Stimulated activated CD8-positive, alpha-beta memory T cell treated with anti-CD3 and anti-CD28 coated beads, Interleukin-12 subunit alpha, Interleukin-12 subunit beta, amount 100 ng/mL, for 4 hours (primary cell): Measurements from ENCODE around the gene GP9.
"Not testable (repeated sequence)": the region's sequence is repeated elsewhere in the genome, so short reads cannot be mapped to it uniquely, and the experiment has no call there.

ENCODE experiments used
- DNase-seq: peaks from one replicate; pipeline ENCODE4 v3.0.0-alpha.2; 2020; ENCODE audit warnings: low read depth

Gene GP9

GRCh38 chr3:129050556-129051295 is 9.9 kb upstream of the GP9 start:
- no peak for DNase-seq

DNA sequence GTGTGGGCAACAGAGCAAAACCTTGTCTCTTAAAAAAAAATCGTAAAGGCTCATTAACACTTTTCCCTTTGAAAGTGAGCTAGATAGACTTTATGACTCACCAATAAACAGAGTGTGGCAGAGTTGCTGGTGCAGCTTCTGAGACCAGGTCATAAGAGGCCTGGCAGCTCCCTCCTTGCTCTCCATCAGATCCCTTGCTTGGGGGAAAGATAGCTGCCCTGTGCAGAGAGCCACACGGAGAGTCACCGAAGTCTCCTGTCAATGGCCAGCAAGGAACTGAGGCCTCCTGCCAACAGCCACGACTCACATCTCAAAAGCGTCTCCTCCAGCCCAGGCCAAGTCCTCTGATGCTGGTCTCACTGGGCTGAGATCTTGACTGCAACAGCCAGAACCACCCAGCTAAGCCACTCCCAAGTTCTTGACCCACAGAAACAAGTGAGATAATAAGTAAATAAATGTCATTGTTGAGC is 8.7 kb upstream of the GP9 start:
- DNase-seq = no peak

- no peak for DNase-seq
Measured at GRCh38 chr3:129052675-129053074, 7.9 kb upstream of the GP9 start.

DNA sequence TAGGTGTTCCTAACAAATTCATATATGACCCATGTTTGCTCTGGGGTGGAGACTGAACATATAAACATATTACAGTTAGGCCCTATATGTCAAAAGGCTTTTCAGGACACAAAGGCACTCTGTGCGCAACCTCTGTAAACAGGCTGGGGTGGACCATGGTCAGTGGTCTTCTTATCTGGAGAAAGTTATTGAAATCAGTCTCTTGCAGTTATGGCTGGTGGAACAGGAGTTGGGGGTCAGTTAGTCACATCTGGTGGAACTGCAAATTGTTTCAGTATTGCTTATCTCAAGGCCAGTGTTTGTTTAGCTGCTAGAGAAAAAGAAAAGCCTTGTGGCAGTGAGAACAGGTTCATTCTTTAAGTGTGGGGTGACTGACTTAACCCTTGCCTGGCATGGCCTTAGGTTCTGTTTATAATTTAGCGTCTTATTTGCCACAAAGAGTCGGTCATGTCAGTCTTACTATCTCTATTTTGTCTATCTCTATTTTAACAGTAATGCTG is 5.9 kb upstream of the GP9 start:
- no peak for DNase-seq

DNA sequence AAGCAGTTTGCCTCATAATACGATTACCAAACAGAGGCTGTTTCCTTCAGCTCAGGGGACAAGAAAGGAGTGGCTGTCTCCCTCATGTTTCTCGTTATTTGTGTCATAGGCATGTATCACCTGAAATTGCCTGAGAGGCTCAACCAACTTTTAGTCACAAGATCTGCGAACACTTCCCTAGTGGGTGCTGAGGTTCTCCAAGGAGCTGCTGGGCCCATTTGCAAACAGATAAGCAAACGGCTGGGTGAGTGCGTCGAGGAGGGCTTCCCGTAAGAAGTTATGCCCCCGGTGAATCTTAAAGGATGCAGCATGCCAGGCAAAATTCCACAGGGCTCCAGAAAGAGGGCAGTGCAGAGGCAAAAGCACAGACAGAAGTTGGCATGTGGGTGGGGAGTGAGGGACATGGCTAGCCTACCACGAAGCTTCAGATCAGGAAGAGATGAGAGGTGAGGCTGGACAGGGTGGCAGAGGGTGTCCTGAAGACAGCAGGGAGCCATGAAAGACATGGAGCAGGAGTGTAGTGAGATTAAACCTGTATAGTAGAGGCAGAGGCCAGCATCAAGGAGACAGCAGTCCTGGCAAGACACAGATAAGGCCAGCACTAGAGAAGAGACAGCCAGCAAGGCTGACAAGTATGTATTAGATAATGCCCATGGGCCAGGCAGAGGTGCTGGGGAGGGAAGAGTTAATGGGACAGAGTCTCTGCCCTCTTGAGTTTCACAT is 4.0 kb upstream of the GP9 start:
- DNase-seq = no peak

- no peak for DNase-seq
Measured at GRCh38 chr3:129057249-129057648, 3.3 kb upstream of the GP9 start.

GRCh38 chr3:129058441-129059200 is 2.0 kb upstream of the GP9 start:
- DNase-seq = no peak

DNA sequence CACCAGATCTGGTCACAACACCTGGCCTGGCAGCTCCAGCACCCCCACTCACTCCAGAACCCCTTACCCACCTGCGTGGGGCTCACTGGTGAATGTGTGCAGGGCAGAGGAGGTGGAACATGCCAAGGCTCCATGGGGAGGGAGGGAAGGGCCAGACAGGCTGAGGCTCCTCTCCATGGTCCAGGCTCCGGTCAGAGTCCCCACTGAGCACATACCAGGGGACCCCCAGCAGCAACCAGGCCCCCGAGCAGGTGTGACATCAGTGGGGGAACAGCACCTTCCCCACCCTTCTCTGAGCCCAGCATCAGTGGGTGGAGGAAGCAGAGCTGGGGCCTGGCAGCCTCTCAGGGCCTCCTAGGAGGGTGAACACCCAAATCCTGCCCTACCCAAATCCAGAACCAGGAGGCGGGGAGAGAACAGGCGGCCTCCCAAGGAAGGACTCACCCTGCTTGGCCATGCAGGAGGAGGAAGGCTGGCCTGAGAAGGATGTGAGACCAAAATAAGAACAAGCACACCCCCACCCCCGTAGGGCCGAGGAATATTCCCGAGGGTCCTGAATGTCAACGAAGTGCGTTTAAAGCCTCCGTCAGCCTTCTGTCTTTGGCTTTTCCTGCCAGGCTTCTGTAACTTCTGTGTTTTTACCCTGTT is 1.1 kb upstream of the GP9 start:
- no peak for DNase-seq

- no peak for DNase-seq
Measured at GRCh38 chr3:129061023-129061887, 676 bp downstream of the GP9 start.

DNA sequence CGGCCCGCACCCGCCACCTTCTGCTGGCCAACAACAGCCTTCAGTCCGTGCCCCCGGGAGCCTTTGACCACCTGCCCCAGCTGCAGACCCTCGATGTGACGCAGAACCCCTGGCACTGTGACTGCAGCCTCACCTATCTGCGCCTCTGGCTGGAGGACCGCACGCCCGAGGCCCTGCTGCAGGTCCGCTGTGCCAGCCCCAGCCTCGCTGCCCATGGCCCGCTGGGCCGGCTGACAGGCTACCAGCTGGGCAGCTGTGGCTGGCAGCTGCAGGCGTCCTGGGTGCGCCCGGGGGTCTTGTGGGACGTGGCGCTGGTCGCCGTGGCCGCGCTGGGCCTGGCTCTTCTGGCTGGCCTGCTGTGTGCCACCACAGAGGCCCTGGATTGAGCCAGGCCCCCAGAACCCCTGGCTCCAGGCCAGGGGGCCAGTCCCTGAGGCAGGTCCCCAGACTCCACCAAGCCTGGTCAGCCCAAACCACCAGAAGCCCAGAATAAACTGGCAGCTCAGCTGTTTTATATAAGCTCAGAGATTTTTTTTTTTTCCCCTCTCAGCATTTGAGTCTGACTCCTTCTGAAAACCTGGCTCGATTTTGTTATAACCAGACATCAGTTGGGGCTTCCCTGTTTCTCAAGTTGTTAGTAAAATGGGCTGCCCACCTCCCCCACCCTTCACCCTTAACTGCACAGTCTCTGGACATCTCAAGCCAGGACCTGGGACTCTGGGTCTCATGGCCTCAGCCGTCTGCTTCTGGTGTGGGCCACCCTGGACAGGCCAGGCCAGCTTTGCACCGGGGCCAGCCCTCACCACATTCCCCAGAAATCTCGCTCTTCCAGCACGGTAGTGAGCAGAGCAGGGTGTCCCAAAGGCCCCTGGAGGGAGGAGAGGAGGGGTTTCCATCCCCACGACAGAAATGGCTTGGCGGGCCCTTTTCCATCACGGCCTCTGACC is 1.6 kb downstream of the GP9 start:
- no peak for DNase-seq

GRCh38 chr3:129063091-129063640 is 2.6 kb downstream of the GP9 start:
- DNase-seq = no peak

DNA sequence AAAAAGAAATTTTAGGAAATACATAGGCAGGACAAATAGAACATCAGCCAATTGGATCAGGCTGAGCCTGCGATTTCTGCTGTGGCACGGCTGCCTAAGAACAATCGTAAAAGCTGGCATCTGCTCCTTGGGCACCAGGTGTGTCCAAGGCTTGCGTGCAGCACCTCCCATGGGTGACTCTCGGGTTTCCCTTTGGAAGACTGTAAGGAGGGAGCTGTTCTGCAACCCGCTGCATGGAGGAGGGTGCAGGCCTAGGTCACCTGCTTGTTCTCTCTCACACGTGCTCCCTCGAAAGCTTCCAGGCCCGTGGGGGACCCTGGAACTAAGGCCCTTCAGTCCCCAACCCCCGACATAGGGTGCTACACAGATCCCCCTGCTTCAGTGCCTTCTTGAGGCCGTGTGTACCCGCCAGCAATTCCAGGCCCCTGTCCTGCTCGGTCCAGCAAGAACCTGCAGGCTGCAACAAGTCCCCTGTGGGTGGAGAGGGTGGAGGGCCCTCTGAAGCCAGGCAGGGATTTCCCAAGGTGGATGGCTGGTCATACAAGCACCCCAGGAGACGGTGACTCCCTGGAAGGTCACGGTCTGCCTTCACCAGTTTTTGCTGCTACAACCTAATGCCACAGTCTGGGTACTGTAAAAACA is 3.4 kb downstream of the GP9 start:
- DNase-seq = no peak

DNA sequence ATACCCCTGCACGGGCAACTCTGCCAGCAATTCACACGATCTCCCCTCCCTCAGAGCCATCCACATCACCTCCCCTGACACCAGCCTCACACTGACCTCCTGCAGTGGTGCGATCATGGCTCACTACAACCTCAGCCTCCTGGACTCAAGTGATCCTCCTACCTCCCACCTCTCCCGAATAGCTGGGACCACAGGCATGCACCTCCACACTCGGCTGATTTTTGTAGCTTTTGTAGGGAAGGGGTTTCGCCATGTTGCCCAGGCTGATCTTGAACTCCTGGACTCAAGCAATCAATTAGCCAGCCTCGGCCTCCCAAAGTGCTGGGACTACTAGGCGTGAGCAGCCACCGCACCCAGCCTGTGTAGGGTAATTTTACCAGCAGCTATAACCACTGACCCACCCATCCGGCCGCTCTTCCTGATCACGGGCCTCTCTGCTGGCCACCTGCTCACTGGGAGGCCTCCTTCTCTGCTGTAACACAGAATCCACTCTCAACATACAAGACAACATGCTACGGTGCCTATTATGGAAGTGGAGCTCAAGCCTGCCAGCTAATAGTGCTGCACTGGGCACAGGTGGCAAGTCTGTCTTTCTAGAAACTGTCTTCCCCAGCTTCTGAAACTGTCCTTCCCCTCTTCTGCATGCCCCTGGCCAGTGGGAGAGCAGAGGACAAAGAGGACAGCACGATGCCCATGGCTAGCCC is 4.6 kb downstream of the GP9 start:
- DNase-seq = no peak

DNA sequence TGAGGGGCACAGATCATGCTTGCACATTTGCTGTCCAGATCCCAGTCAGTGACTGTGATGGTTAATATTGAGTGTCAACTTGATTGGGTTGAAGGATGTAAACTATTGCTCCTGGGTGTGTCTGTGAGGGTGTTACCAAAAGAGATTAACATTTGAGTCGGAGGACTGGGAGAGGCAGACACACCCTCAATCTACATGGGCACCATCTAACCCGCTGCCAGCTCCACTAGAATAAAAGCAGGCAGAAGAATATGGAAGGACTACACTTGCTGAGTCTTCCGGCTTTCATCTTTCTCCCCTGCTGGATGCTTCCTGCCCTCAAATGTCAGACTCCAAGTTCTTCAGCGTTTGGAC is 5.1 kb downstream of the GP9 start:
- DNase-seq = no peak

DNA sequence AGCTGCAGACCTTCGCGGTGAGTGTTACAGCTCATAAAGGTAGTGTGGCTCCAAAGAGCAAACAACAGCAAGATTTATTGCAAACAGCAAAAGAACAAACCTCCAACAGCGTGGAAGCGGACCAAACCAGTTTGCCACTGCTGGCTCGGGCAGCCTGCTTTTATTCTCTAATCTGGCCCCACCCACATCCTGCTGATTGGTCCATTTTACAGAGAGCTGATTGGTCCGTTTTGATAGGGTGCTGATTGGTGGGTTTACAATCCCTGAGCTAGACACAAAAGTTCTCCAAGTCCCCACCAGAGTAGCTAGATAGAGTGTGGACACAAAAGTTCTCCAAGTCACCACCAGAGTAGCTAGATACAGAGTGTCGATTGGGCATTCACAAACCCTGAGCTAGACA is 7.1 kb downstream of the GP9 start:
- not testable (repeated sequence) for DNase-seq

- no peak for DNase-seq
Measured at GRCh38 chr3:129068291-129068886, 7.8 kb downstream of the GP9 start.

- not testable (repeated sequence) for DNase-seq
Measured at GRCh38 chr3:129069313-129070085, 8.9 kb downstream of the GP9 start.
